Raji (cell line): ENCODE data around the gene PLAAT1.

Source experiments
- POLR2A ChIP-seq: IDR thresholded peaks from 2 replicates; pipeline ENCODE4 v1.6.1; 2011; ENCODE audit warnings: low read depth, low read length, control low read depth; ENCODE audit not compliant: insufficient read depth

The PLAAT1 gene

GRCh38 chr3:193305356-193305755, 64.3 kb downstream of the PLAAT1 start:
- TF ChIP-seq POLR2A: no peak

DNA sequence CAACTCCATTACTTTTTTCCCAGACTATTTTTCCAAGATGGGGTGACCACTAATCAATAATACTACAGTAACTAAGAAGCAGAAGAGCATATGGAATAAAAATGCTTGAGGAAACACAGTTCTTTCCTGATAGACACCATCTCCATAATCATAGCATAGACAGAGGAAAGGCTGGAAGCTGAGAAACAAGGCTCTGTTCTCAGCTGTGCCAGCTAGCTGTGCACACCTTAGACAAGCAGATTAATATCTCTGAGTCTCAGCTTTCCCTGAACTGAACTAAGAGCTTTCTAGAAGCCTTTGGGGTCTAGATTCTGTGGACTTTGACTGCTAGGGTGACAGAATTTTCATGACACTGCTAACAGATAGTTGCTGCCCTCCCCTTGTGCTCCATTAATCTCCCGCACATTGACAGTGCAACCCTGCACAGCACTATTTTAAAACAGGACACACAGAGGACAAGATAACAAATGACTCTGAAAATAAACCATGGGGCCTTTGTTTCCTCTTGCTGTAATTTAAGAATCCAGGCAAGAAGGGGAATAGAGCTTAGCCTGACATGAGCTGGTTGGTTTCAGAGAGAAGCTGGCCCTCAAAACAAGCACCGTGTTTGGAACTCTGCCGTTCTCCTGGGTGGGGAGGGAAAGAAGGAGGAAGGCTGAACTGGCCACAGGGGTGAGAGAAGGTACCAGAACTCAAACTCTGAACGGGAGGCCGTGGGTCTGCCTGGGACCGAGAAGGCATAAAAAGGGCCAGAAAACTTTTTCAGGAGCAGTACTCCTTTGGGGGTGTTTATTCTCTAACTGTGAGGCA, 70.1 kb downstream of the PLAAT1 start:
- TF ChIP-seq POLR2A: no peak

DNA sequence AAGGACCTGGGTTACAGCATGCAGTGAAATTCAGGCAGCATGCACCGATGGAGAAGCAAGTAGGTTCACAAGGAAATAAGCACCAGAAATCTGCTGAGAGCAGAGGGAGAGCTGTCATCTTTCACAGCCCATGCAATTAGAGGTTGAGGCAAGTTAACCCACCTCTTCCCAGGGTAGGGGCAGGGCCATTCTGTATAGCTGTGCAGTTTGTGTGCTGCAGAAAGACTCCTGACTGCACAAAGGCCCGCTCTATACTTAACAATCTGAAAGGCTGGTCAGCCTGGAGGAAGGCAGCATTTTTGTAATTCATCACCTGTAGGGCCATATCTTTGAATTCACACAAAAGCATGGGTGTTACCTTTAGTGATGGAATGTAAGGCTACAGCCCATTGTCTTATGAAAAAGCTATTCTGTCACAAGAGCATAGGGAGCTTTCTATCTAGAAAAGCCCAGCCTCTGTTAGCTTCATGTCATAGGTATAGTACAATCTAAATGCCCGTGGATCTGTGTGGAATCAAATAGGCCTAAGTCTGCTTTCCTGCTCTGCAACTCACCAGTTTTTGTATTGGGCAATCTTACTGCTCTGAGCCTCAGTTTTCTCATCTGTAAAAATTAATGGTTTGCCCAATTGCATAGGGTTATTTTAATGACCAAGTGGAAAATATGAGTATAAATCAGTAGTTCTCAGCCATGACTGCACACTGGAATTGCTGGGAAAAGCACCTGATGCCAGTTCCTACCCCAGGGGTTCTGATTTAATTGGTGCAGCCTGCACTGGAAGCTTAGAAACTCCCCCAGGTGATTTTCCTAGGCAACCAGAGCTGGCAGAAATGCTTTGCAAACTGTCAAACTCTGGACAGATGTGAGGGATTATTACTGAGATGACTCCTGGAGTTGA, 72.3 kb downstream of the PLAAT1 start:
- TF ChIP-seq POLR2A: no peak

- no peak for TF ChIP-seq POLR2A
Measured at GRCh38 chr3:193314161-193314560, 73.1 kb downstream of the PLAAT1 start.

DNA sequence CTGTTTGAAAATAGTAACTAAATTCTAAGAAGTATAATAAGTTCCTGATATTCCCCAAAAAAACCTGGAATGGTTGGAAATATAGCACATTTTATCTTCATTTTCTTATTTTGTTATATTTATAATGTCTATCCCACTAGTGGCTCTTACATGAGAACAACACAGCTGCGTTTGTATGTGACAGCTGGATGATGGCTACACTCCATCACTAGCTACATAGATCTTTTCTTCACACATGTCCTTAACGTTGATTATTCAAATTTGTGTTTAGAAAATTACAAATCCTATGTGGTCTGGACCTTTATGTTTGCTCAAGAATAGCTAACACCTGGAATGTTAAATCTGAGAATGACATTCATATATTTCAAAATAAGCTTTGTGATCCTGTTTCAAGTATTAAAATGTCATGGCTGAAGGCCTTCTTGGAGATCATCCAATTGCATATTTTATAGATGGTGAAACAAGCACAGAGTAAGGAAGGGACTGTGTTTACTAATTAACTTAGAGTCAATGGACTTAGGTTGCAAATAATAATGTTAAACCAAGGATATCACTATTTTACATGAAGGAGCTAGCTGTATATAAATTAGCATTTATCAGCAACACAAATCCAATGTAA, 76.8 kb downstream of the PLAAT1 start:
- TF ChIP-seq POLR2A: no peak
